Vagina (tissue), 2 donors: ENCODE measurements around the gene PNLIP. TPM values are rescaled to one million over a fixed set of nuclear protein-coding genes. Genes with fewer than 3 reads are reported as not detected.

Experiments used
- DNase-seq, 2 donors: peaks; one replicate each; pipeline ENCODE4 v3.0.0-alpha.2; 2017; ENCODE audit errors: extremely low spot score in 2 of 2
- H3K27ac ChIP-seq: fragments of 200-600 bp; sonication (generic); one replicate; pipeline ENCODE4 v1.5.1; 2019
- H3K27me3 ChIP-seq: fragments of 200-600 bp; sonication (generic); one replicate; pipeline ENCODE4 v1.5.1; 2019
- H3K36me3 ChIP-seq, 2 donors: fragments of 200-600 bp; sonication (generic); one replicate each; pipeline ENCODE4 v1.5.1; 2017 to 2019
- H3K4me1 ChIP-seq: fragments of 200-600 bp; sonication (generic); one replicate; pipeline ENCODE4 v1.5.1; 2019
- H3K4me3 ChIP-seq, 2 donors: fragments of 200-600 bp; sonication (generic); 1 replicate in 1 of 2; 2 replicates in 1 of 2; pipeline ENCODE4 v1.5.1; 2016 to 2019
- H3K9me3 ChIP-seq: fragments of 200-600 bp; sonication (generic); one replicate; pipeline ENCODE4 v1.5.1; 2019
- POLR2A ChIP-seq, 2 donors: fragments of 450-650 bp; IDR thresholded peaks; one replicate each; pipeline ENCODE4 v1.6.1; 2017; ENCODE audit warnings: antibody characterized with exemption in 2 of 2, mild to moderate bottlenecking in 2 of 2, moderate library complexity in 2 of 2
- POLR2AphosphoS5 ChIP-seq, 2 donors: sonication (generic); formaldehyde crosslinking; IDR thresholded peaks; one replicate each; pipeline ENCODE4 v1.9.0; 2017; ENCODE audit warnings: antibody characterized with exemption in 2 of 2, mild to moderate bottlenecking in 2 of 2, low read depth in 1 of 2; ENCODE audit not compliant: insufficient read depth in 1 of 2
- intact Hi-C: fragments of 100-400 bp; cut with DNase I; formaldehyde crosslinking; loops from one replicate; pipeline ENCODE4 v1.15.1; 2023
- total RNA-seq: library from RNA; depleted of rRNA; stranded (reverse); fragments of >200 nt; gene quantifications from one replicate; pipeline ENCODE4 v1.2.3, GENCODE V29; 2016
- TF ChIP-seq, protein P1 (sequence below), 3 experiments: fragments of 450-650 bp in 2 of 3; fragments of 200-600 bp in 1 of 3; sonication (generic) in 1 of 3; IDR thresholded peaks; one replicate each; pipeline ENCODE4 v1.5.1; 2017 to 2019; ENCODE audit warnings: antibody characterized with exemption in 3 of 3, mild to moderate bottlenecking in 2 of 3, moderate library complexity in 2 of 3

Gene PNLIP
- total RNA-seq, 1 donor from 2014 or later: not detected

GRCh38 chr10:116606061-116606483 lies 60.3 kb downstream of the PNLIP start:
- Histone ChIP-seq H3K27ac (no peak overlapping the region), H3K36me3 (no peaks in the 10 kb centered on the region), H3K4me3 (no peak overlapping the region), H3K27me3 (no peaks in the 10 kb centered on the region), H3K9me3 (no peaks in the 10 kb centered on the region), H3K4me1 (no peaks in the 10 kb centered on the region)
- TF ChIP-seq POLR2A (IDR thresholded peaks at IDR 0.05) (no peak), POLR2AphosphoS5 (IDR thresholded peaks at IDR 0.05; ENCODE audit: insufficient read depth in 1 of 2, low read depth in 1 of 2) (no peak)
- TF ChIP-seq, protein P1, sequence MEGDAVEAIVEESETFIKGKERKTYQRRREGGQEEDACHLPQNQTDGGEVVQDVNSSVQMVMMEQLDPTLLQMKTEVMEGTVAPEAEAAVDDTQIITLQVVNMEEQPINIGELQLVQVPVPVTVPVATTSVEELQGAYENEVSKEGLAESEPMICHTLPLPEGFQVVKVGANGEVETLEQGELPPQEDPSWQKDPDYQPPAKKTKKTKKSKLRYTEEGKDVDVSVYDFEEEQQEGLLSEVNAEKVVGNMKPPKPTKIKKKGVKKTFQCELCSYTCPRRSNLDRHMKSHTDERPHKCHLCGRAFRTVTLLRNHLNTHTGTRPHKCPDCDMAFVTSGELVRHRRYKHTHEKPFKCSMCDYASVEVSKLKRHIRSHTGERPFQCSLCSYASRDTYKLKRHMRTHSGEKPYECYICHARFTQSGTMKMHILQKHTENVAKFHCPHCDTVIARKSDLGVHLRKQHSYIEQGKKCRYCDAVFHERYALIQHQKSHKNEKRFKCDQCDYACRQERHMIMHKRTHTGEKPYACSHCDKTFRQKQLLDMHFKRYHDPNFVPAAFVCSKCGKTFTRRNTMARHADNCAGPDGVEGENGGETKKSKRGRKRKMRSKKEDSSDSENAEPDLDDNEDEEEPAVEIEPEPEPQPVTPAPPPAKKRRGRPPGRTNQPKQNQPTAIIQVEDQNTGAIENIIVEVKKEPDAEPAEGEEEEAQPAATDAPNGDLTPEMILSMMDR (IDR thresholded peaks at IDR 0.05): no peak
- no peak for DNase-seq
- intact Hi-C loops: no loop called here

- Histone ChIP-seq H3K27ac (no peak overlapping the region), H3K27me3 (no peaks in the 10 kb centered on the region), H3K36me3 (no peaks in the 10 kb centered on the region), H3K4me3 (no peak overlapping the region), H3K4me1 (no peaks in the 10 kb centered on the region), H3K9me3 (no peaks in the 10 kb centered on the region)
- TF ChIP-seq, protein P1 (IDR thresholded peaks at IDR 0.05): no peak
- TF ChIP-seq POLR2AphosphoS5 (IDR thresholded peaks at IDR 0.05; ENCODE audit: insufficient read depth in 1 of 2, low read depth in 1 of 2) (no peak), POLR2A (IDR thresholded peaks at IDR 0.05) (no peak)
- DNase-seq: no peak
- intact Hi-C loops: no loop called here
Observed at GRCh38 chr10:116607336-116607735, 61.6 kb downstream of the PNLIP start.

DNA sequence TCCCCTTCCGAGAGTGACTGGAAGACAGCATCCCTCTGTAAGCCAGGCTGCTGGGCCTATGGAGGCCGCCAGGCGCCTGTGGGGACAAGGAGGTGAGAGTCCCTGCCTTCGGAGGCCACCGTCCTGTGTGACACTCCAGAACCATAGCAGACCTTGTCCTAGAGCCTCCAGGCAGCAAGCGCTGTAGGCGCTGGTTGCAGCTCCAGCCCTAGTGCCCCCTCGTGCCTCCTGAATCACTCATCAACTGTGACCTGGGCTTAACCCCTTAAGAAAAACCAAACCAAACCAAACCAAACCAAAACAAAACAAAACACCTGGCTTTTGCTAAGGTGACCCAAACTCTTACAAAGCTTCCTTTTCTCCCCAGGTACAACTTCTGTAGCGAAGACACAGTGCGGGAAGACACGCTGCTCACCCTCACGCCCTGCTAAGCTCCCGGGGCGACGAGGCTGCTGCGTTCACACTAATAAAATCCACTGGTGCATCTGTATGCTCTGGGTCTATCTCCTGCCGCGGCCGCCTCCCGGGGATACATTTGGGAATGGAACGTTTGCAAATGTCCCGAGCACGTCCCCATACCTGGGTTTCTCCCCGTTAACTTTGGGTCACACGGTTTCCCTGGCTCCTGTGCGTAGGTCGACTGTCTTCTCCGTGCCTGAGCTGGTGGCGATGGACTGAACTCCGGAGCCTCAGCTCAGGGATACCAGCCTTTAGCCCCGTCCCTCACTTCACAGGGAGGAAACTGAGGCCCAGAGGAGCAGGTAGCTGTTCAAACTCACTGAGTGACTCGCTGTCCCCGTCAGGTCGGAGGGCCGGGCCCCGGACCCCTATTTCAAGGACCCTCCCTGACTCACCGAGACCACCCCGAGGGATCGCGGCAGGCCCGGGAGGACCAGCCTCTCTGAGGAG lies 63.2 kb downstream of the PNLIP start:
- H3K27me3 ChIP-seq: no peaks in the 10 kb centered on the region
- H3K9me3 ChIP-seq: no peaks in the 10 kb centered on the region
- H3K4me1 ChIP-seq: no peaks in the 10 kb centered on the region
- no peaks in the 10 kb centered on the region for H3K36me3 ChIP-seq
- no peak overlapping the region for H3K27ac ChIP-seq
- no peak for DNase-seq
- intact Hi-C loops: no loop called here
- peak overlapping the region; percentile 8 to 26 for H3K4me3 ChIP-seq
- TF ChIP-seq POLR2A (IDR thresholded peaks at IDR 0.05) (no peak), POLR2AphosphoS5 (IDR thresholded peaks at IDR 0.05; ENCODE audit: insufficient read depth in 1 of 2, low read depth in 1 of 2) (no peak)
- TF ChIP-seq, protein P1 (IDR thresholded peaks at IDR 0.05): no peak

GRCh38 chr10:116610443-116611152 lies 64.9 kb downstream of the PNLIP start:
- Histone ChIP-seq H3K4me1 (no peaks in the 10 kb centered on the region), H3K27ac (no peak overlapping the region), H3K27me3 (no peaks in the 10 kb centered on the region), H3K4me3 (no peak overlapping the region), H3K9me3 (no peaks in the 10 kb centered on the region), H3K36me3 (no peaks in the 10 kb centered on the region)
- intact Hi-C loops: no loop called here
- DNase-seq: no peak
- TF ChIP-seq POLR2A (IDR thresholded peaks at IDR 0.05): no peak
- TF ChIP-seq, protein P1 (IDR thresholded peaks at IDR 0.05): no peak
- TF ChIP-seq POLR2AphosphoS5 (IDR thresholded peaks at IDR 0.05; ENCODE audit: insufficient read depth in 1 of 2, low read depth in 1 of 2): no peak
